Lung (tissue), 12 donors: ENCODE data around the gene FLRT1. TPM values are rescaled to one million over a fixed set of nuclear protein-coding genes. Genes with fewer than 3 reads are reported as not detected.

Experiments used
- ATAC-seq: fragments of 200-7000 bp; cut with Tn5 transposase; one replicate; pipeline ENCODE4 v1.9.1; 2020; ENCODE audit warnings: moderate number of reproducible peaks; ENCODE audit not compliant: insufficient read depth, low FRiP score
- DNase-seq, 3 donors: peaks; one replicate each; pipeline ENCODE4 v3.0.0-alpha.2; 2013 to 2017
- H3K27ac ChIP-seq, 2 donors: one replicate each; pipeline ENCODE4 v1.5.1; 2013; ENCODE audit warnings: mild to moderate bottlenecking in 2 of 2, moderate library complexity in 2 of 2, control low read depth in 1 of 2, inconsistent platforms in 1 of 2, low read depth in 1 of 2, low read length in 1 of 2
- H3K27me3 ChIP-seq, 3 donors: one replicate each; pipeline ENCODE4 v1.5.1; 2013; ENCODE audit warnings: low read length in 2 of 3; ENCODE audit not compliant: control insufficient read depth in 3 of 3, insufficient read depth in 3 of 3
- H3K36me3 ChIP-seq, 4 donors: one replicate each; pipeline ENCODE4 v1.5.1; 2013; ENCODE audit warnings: low read length in 4 of 4, mild to moderate bottlenecking in 1 of 4, moderate library complexity in 1 of 4; ENCODE audit not compliant: control insufficient read depth in 4 of 4, insufficient read depth in 4 of 4
- H3K4me1 ChIP-seq, 5 donors: one replicate each; pipeline ENCODE4 v1.5.1; 2013; ENCODE audit warnings: low read length in 5 of 5, mild to moderate bottlenecking in 2 of 5, moderate library complexity in 1 of 5; ENCODE audit not compliant: control insufficient read depth in 5 of 5, insufficient read depth in 5 of 5
- H3K4me3 ChIP-seq: one replicate; pipeline ENCODE4 v1.5.1; 2013; ENCODE audit warnings: mild to moderate bottlenecking, control low read depth, moderate library complexity
- H3K9ac ChIP-seq, 2 donors: one replicate each; pipeline ENCODE4 v1.5.1; 2013; ENCODE audit warnings: low read length in 2 of 2, control low read depth in 1 of 2; ENCODE audit not compliant: insufficient read depth in 1 of 2
- H3K9me3 ChIP-seq, 4 donors: one replicate each; pipeline ENCODE4 v1.5.1; 2013; ENCODE audit warnings: low read length in 3 of 4, mild to moderate bottlenecking in 1 of 4, moderate library complexity in 1 of 4; ENCODE audit not compliant: control insufficient read depth in 4 of 4, insufficient read depth in 3 of 4
- WGBS, 2 donors: extraction: QIAGEN DNeasy Blood & Tissue Kit; methylation state at CpG; one replicate each; pipeline ENCODE4 v1.1.7; 2013; 5-methylcytosine and 5-hydroxymethylcytosine counted together
- polyA plus RNA-seq, 2 donors: library from polyadenylated mRNA; stranded (reverse); fragments of 200-250 nt; gene quantifications; one replicate each; pipeline ENCODE4 v1.2.1, GENCODE V29; 2013
- total RNA-seq, 2 donors: library from RNA; depleted of rRNA in 1 of 2; stranded (reverse); fragments of >200 nt in 1 of 2; gene quantifications; one replicate each; pipeline ENCODE4 v1.2.1, GENCODE V29; 2014 to 2021
- TF ChIP-seq, protein P1 (sequence below): IDR thresholded peaks from 2 replicates; pipeline ENCODE4 v1.5.1; 2012; ENCODE audit warnings: mild to moderate bottlenecking; ENCODE audit errors: control extremely low read depth, extremely low read depth
- donor health status: control.
- donor health status: control.
- donor health status: Bipolar disorder and iron deficiency.
- donor health status: healthy.
- donor health status: DM: yes; HTN: yes; CAD: no.

FLRT1 gene
- total and polyA plus RNA-seq, 4 donors, result 0.02 to 0.34 (median 0.12) TPM

DNA sequence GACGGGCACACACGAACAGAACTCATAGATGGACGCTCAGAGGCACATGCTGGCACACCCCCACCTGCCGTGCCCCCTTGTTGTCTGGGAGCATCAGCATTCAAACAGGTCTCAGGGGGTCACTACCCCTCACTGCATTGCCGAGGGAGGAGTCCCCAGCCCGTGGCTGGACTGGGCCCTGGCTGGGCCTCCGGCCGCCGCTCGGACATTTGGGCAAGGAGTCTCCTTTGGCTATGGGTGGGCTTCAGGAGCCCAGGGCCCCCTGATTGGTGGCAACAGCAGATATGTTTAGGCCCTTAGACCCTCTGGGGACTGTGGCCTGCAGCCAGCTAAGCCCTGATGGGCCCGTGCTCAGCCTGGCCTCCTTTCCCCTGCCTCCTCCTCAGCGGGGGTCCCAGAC, 41.9 kb downstream of the FLRT1 start:
- Histone ChIP-seq H3K27me3 (no peaks in the 10 kb centered on the region), H3K9ac (no peak overlapping the region), H3K4me3 (no peak overlapping the region), H3K36me3 (no peaks in the 10 kb centered on the region), H3K9me3 (no peaks in the 10 kb centered on the region), H3K4me1 (peaks cover 0 to 12% (median 0%) of the 10 kb centered on the region in 5 donors), H3K27ac (no peak overlapping the region)
- TF ChIP-seq, protein P1, sequence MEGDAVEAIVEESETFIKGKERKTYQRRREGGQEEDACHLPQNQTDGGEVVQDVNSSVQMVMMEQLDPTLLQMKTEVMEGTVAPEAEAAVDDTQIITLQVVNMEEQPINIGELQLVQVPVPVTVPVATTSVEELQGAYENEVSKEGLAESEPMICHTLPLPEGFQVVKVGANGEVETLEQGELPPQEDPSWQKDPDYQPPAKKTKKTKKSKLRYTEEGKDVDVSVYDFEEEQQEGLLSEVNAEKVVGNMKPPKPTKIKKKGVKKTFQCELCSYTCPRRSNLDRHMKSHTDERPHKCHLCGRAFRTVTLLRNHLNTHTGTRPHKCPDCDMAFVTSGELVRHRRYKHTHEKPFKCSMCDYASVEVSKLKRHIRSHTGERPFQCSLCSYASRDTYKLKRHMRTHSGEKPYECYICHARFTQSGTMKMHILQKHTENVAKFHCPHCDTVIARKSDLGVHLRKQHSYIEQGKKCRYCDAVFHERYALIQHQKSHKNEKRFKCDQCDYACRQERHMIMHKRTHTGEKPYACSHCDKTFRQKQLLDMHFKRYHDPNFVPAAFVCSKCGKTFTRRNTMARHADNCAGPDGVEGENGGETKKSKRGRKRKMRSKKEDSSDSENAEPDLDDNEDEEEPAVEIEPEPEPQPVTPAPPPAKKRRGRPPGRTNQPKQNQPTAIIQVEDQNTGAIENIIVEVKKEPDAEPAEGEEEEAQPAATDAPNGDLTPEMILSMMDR, result no peak
- ATAC-seq (no peak), DNase-seq (no peak)
- 93 to 97% methylated on average over 12 of the region's 12 CpGs for WGBS, 2 donors

DNA sequence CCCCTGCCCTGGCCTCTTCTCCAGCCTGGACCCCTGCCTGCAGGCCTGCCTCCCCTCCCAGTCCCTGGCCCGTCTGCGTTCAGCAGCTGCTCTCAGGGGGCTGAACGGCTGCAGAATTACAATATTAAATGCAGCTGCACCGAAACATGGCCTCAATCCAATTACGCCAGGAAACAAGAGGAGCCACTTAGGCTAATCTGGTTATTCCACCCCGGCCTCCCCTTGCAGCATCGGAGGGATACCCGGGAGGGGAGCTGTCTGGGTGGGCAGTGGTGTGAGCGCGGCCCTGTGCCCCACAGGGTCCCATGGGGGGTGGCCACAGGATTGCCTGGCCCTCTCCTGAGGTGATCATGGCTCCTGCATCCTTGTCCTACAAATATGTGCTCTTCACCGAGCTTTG, 42.6 kb downstream of the FLRT1 start:
- DNase-seq (peak; percentile 72 to 89 (median 78)), ATAC-seq (no peak)
- Histone ChIP-seq H3K27me3 (no peaks in the 10 kb centered on the region), H3K9ac (no peak overlapping the region), H3K27ac (no peak overlapping the region), H3K4me3 (no peak overlapping the region), H3K9me3 (no peaks in the 10 kb centered on the region), H3K4me1 (peaks cover 0 to 10% (median 0%) of the 10 kb centered on the region in 5 donors), H3K36me3 (no peaks in the 10 kb centered on the region)
- TF ChIP-seq, protein P1, result no peak
- WGBS, 2 donors, result 68 to 78% methylated on average over 11 of the region's 11 CpGs

DNA sequence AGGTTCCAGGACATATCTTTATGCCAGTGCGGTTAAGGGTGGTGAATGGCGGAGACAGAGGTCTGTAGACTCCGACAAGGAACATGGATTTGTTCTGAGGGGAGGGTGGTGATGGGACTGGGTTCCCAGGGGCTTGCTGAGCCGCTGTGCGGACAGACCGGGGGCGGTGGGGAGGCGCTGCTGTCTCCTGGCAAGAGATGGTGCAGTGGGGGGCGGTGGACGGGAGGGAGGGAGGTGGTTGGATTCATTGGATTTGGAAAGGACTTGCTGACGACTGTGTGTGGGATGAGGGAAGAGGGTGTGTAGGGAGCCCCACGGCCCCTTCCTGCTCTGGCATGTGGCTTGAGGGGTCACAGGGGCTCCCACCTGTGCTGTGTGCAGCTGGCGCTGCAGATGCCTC, 43.2 kb downstream of the FLRT1 start:
- DNase-seq (no peak), ATAC-seq (no peak)
- WGBS, 2 donors, result 84 to 89% methylated on average over 13 of the region's 13 CpGs
- H3K4me3 ChIP-seq, result no peak overlapping the region
- no peaks in the 10 kb centered on the region for H3K36me3 ChIP-seq
- no peak overlapping the region for H3K27ac ChIP-seq
- H3K9ac ChIP-seq, result no peak overlapping the region
- no peaks in the 10 kb centered on the region for H3K9me3 ChIP-seq
- H3K27me3 ChIP-seq, result no peaks in the 10 kb centered on the region
- peaks cover 0 to 15% (median 0%) of the 10 kb centered on the region in 5 donors for H3K4me1 ChIP-seq
- TF ChIP-seq, protein P1, result no peak

DNA sequence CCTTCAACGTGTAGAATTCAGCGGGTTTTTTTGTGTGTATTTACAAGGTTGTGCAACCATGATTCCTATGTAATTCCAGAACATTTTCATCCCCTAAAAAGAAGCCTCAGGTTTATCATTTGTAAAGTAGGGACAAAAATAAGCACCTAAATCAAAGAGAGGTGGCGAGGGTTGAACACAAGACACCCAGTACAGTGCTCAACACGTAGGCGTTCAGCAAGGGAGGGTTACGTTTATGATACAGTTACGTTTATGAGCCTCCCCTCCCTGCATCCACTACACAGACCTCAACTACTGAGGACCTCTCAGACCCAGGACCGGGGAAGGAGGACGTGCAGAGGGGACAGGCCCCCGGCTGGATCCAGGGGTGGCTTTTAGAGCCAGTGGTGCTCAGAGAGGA, 44.7 kb downstream of the FLRT1 start:
- 87 to 94% methylated on average over 10 of the region's 10 CpGs for WGBS, 2 donors
- H3K27ac ChIP-seq, result no peak overlapping the region
- H3K9me3 ChIP-seq, result no peaks in the 10 kb centered on the region
- ATAC-seq (no peak), DNase-seq (no peak)
- H3K4me3 ChIP-seq, result no peak overlapping the region
- H3K27me3 ChIP-seq, result no peaks in the 10 kb centered on the region
- H3K36me3 ChIP-seq, result no peaks in the 10 kb centered on the region
- no peak overlapping the region for H3K9ac ChIP-seq
- H3K4me1 ChIP-seq, result peaks cover 0 to 17% (median 0%) of the 10 kb centered on the region in 5 donors
- TF ChIP-seq, protein P1, result no peak
